K562 (cell line): ENCODE measurements around the gene SLC32A1. TPM values are rescaled to one million over a fixed set of nuclear protein-coding genes. Genes with fewer than 3 reads are reported as not detected.

ENCODE experiments used
- ATAC-seq: fragments of 200-7000 bp; cut with Tn5 transposase; 3 replicates; pipeline ENCODE4 v1.9.1; 2020; ENCODE audit warnings: moderate library complexity
- BruUV-seq: library from RNA; stranded (reverse); fragments of 400-500 nt; replicated peaks from 2 replicates; lab custom pipeline; 2021; lab: Mats Ljungman, UMichigan
- CTCF ChIA-PET: fragments of 300-600 bp; formaldehyde crosslinking; extraction: SDS; loops from one replicate; lab custom pipeline; 2021; ENCODE audit warnings: low intra/inter-chr PET ratio; lab: Yijun Ruan, JAX
- POLR2A ChIA-PET: fragments of 300-600, 350-650 bp; sonication (Branson Sonifier 250); formaldehyde crosslinking; extraction: SDS; loops from one replicate; lab custom pipeline; 2021; ENCODE audit warnings: antibody characterized with exemption, inconsistent platforms; lab: Yijun Ruan, JAX
- DNase-seq, 4 experiments: peaks; one replicate each; pipeline versions ENCODE4 v3.0.0 to v3.0.0-alpha.2; 2011 to 2018; ENCODE audit warnings: low spot score in 3 of 4, mixed read lengths in 3 of 4; ENCODE audit errors: extremely low read depth in 1 of 4
- FAIRE-seq: peaks from 2 replicates; lab custom pipeline; 2011; peaks lifted over from hg19 to GRCh38; lab: Jason Lieb, UNC
- H2AFZ ChIP-seq: 2 replicates; pipeline ENCODE4 v1.6.0; 2011; ENCODE audit warnings: low read depth, low read length, control low read depth, inconsistent platforms
- H3K27ac ChIP-seq: fragments of 200-600 bp; 3 replicates; pipeline ENCODE4 v1.8.0; 2011; ENCODE audit warnings: low read depth, mild to moderate bottlenecking, control low read depth, inconsistent platforms, low read length, moderate library complexity, mixed read lengths; ENCODE audit errors: extremely low read depth
- H3K27me3 ChIP-seq, 2 experiments: fragments of 300-600 bp in 1 of 2; 2 replicates in 1 of 2; 3 replicates in 1 of 2; pipeline versions ENCODE4 v1.6.0 to v1.8.0; 2011; ENCODE audit warnings: inconsistent platforms in 2 of 2, low read length in 2 of 2, mild to moderate bottlenecking in 1 of 2, mixed read lengths in 1 of 2, moderate library complexity in 1 of 2; ENCODE audit not compliant: control insufficient read depth in 2 of 2, insufficient read depth in 2 of 2
- H3K36me3 ChIP-seq: fragments of 300-600 bp; 3 replicates; pipeline ENCODE4 v1.8.0; 2011; ENCODE audit warnings: mild to moderate bottlenecking, low read length, inconsistent platforms; ENCODE audit not compliant: control insufficient read depth, insufficient read depth
- H3K4me1 ChIP-seq, 2 experiments: fragments of 200-600 bp in 1 of 2; replicated peaks in 1 of 2; 2 replicates in 1 of 2; 3 replicates in 1 of 2; pipeline versions ENCODE4 v1.5.1 to v1.8.0; 2011; ENCODE audit warnings: inconsistent platforms in 2 of 2, low read length in 2 of 2, mild to moderate bottlenecking in 1 of 2, mixed read lengths in 1 of 2, moderate library complexity in 1 of 2; ENCODE audit not compliant: control insufficient read depth in 2 of 2, insufficient read depth in 2 of 2
- H3K4me2 ChIP-seq: 2 replicates; pipeline ENCODE4 v1.6.1; 2011; ENCODE audit warnings: low read length, control low read depth, inconsistent platforms, mixed read lengths; ENCODE audit not compliant: insufficient read depth
- H3K4me3 ChIP-seq: fragments of 200-600 bp; sonication (generic), shearing (Covaris generic); 2 replicates; pipeline ENCODE4 v1.5.1; 2016; ENCODE audit warnings: control low read depth, inconsistent platforms
- H3K79me2 ChIP-seq: fragments of 200-600 bp; 3 replicates; pipeline ENCODE4 v1.8.0; 2011; ENCODE audit warnings: low read length, inconsistent platforms; ENCODE audit not compliant: control insufficient read depth, insufficient read depth
- H3K9ac ChIP-seq, 2 experiments: 2 replicates each; pipeline versions ENCODE4 v1.6.0 to v1.6.1; 2011; ENCODE audit warnings: low read depth in 2 of 2, low read length in 2 of 2, control low read depth in 1 of 2, inconsistent platforms in 1 of 2, mild to moderate bottlenecking in 1 of 2, mixed read lengths in 1 of 2; ENCODE audit not compliant: insufficient read depth in 1 of 2
- H3K9me1 ChIP-seq: one replicate; pipeline ENCODE4 v1.6.0; 2011; ENCODE audit warnings: inconsistent platforms, mild to moderate bottlenecking, low read length, moderate library complexity; ENCODE audit not compliant: control insufficient read depth, insufficient read depth
- H3K9me3 ChIP-seq: replicated peaks from 2 replicates; pipeline ENCODE4 v1.5.1; 2011; ENCODE audit warnings: low read depth, low read length, inconsistent platforms; ENCODE audit not compliant: control insufficient read depth, insufficient read depth
- H4K20me1 ChIP-seq: replicated peaks from 2 replicates; pipeline ENCODE4 v1.6.1; 2011; ENCODE audit warnings: low read length, inconsistent platforms, mixed read lengths; ENCODE audit not compliant: control insufficient read depth, insufficient read depth
- CEBPZ ChIP-seq: fragments of 150-350 bp; IDR thresholded peaks from 2 replicates; pipeline ENCODE4 v1.6.1; 2014; ENCODE audit warnings: low read depth, mild to moderate bottlenecking, low read length, borderline replicate concordance
- CTCF ChIP-seq, 3 experiments: IDR thresholded peaks in 2 of 3; conservative IDR thresholded peaks in 1 of 3; 2 replicates each; pipeline ENCODE4 v1.5.1; 2011 to 2012; ENCODE audit warnings: low read length in 3 of 3, mild to moderate bottlenecking in 3 of 3, control low read depth in 2 of 3, improper control_type of control experiment in 1 of 3, inconsistent platforms in 1 of 3, low read depth in 1 of 3, mixed read lengths in 1 of 3, moderate library complexity in 1 of 3; ENCODE audit not compliant: insufficient read depth in 2 of 3
- FOXP1 ChIP-seq: sonication (generic); formaldehyde crosslinking; IDR thresholded peaks from 2 replicates; pipeline ENCODE4 v1.8.0; 2022; ENCODE audit warnings: mild to moderate bottlenecking, missing genetic modification reagents
- MAFF ChIP-seq: IDR thresholded peaks from 2 replicates; pipeline ENCODE4 v1.6.1; 2012; ENCODE audit warnings: low read length, improper control_type of control experiment
- MCM2 ChIP-seq: fragments of 450-650 bp; IDR thresholded peaks from 2 replicates; pipeline ENCODE4 v1.6.1; 2017; ENCODE audit warnings: low read depth, mild to moderate bottlenecking
- PHF8 ChIP-seq: fragments of 200-600 bp; sonication (generic); IDR thresholded peaks from 2 replicates; pipeline ENCODE4 v1.6.1; 2012; ENCODE audit warnings: mixed run types, mild to moderate bottlenecking, inconsistent platforms, low read length, moderate library complexity, borderline replicate concordance
- PHTF2 ChIP-seq: fragments of 250-450 bp; sonication (Bioruptor Pico); IDR thresholded peaks from 2 replicates; pipeline ENCODE4 v1.5.0; 2021; ENCODE audit warnings: mild to moderate bottlenecking
- RBM15 ChIP-seq: fragments of 200-400 bp; formaldehyde crosslinking; IDR thresholded peaks from 2 replicates; pipeline ENCODE4 v1.6.1; 2018; ENCODE audit warnings: mild to moderate bottlenecking, low read length, moderate library complexity; ENCODE audit not compliant: insufficient read depth
- ZNF445 ChIP-seq: fragments of 250-450 bp; sonication (Bioruptor Pico); IDR thresholded peaks from 2 replicates; pipeline ENCODE4 v1.4.0; 2020; ENCODE audit warnings: low read depth, mild to moderate bottlenecking, moderate library complexity
- ZNF77 ChIP-seq: fragments of 250-450 bp; sonication (Bioruptor Pico); IDR thresholded peaks from 2 replicates; pipeline ENCODE4 v1.5.0; 2020
- WGBS: fragments of 100-300 bp; shearing (Covaris generic); methylation state at CpG from one replicate; pipeline ENCODE4 v1.1.6; 2016; ENCODE audit warnings: low coverage, mixed read lengths; ENCODE audit not compliant: insufficient coverage; ENCODE audit errors: missing lambda C conversion rate; 5-methylcytosine and 5-hydroxymethylcytosine counted together
- in situ Hi-C: fragments of 300-500 bp; cut with MboI; formaldehyde crosslinking; loops from 4 replicates; pipeline ENCODE4 v1.15.0; 2018; ENCODE audit warnings: inconsistent platforms, mixed read lengths
- intact Hi-C: fragments of 100-400 bp; cut with micrococcal nuclease; formaldehyde crosslinking; loops from 2 replicates; pipeline ENCODE4 v1.14.2; 2022
- polyA plus RNA-seq, 8 experiments: library from polyadenylated mRNA; depleted of rRNA in 4 of 8; stranded (reverse) in 5 of 8; unstranded in 3 of 8; fragments of >200 nt; fragmentation: Nextera tagmentation in 2 of 8; fragmentation: Illumina TruSeq in 1 of 8; extraction: Ambion mirVana in 2 of 8; extraction: Trizol in 1 of 8; gene quantifications; 2 replicates each; pipeline versions ENCODE4 v1.2.1 to v1.2.3, GENCODE V29; 2011 to 2014; ENCODE audit warnings: inconsistent platforms in 1 of 8, missing spikeins in 1 of 8
- total RNA-seq, 7 experiments: library from RNA; depleted of rRNA in 6 of 7; stranded (reverse); fragments of >200 nt in 6 of 7; fragmentation: Illumina TruSeq in 2 of 7; extraction: Trizol in 2 of 7; gene quantifications; 2 replicates each; pipeline versions ENCODE4 v1.2.1 to v1.2.3, GENCODE V29; 2011 to 2021; ENCODE audit warnings: low replicate concordance in 1 of 7
- TF ChIP-seq, protein P1 (sequence below): fragments of 250-450 bp; sonication (Bioruptor Pico); IDR thresholded peaks from 2 replicates; pipeline ENCODE4 v1.5.0; 2021; ENCODE audit warnings: mild to moderate bottlenecking, borderline replicate concordance

The SLC32A1 gene
- total and polyA plus RNA-seq, 9 of the 15 experiments (the other 6 are each of a cell fraction or from before 2014, with no cell fraction given): not detected

GRCh38 chr20:38697306-38697705 lies 27.0 kb upstream of the SLC32A1 start:
- intact Hi-C loops (no loop called here), in situ Hi-C loops (no loop called here)
- no peak overlapping the region for H3K27ac ChIP-seq
- H2AFZ ChIP-seq: no peak overlapping the region
- POLR2A ChIA-PET: interaction anchor here (0.9 kb wide), 1 partner anchor 17 kb away, joined by 3 read pairs; no protein-coding TSS in a partner anchor
- no peak overlapping the region for H3K9ac ChIP-seq
- peaks cover 2% of the 10 kb centered on the region for H3K9me1 ChIP-seq
- CTCF ChIA-PET: no interaction called here
- H3K4me2 ChIP-seq: no peak overlapping the region
- DNase-seq (no peak), ATAC-seq (no peak), FAIRE-seq (no peak)
- H3K9me3 ChIP-seq: no peaks in the 10 kb centered on the region
- no peaks in the 10 kb centered on the region for H3K36me3 ChIP-seq
- 5% methylated on average over 9 of the region's 9 CpGs for WGBS
- no TSS peak for BruUV-seq
- no peak overlapping the region for H3K4me3 ChIP-seq
- H3K27me3 ChIP-seq: peaks cover 52 to 62% of the 10 kb centered on the region in 2 experiments
- peaks cover 20% of the 10 kb centered on the region for H4K20me1 ChIP-seq
- H3K79me2 ChIP-seq: no peaks in the 10 kb centered on the region
- peaks cover 7 to 12% of the 10 kb centered on the region in 2 experiments; a peak in 4 of 5 replicates for H3K4me1 ChIP-seq
- TF ChIP-seq, protein P1, sequence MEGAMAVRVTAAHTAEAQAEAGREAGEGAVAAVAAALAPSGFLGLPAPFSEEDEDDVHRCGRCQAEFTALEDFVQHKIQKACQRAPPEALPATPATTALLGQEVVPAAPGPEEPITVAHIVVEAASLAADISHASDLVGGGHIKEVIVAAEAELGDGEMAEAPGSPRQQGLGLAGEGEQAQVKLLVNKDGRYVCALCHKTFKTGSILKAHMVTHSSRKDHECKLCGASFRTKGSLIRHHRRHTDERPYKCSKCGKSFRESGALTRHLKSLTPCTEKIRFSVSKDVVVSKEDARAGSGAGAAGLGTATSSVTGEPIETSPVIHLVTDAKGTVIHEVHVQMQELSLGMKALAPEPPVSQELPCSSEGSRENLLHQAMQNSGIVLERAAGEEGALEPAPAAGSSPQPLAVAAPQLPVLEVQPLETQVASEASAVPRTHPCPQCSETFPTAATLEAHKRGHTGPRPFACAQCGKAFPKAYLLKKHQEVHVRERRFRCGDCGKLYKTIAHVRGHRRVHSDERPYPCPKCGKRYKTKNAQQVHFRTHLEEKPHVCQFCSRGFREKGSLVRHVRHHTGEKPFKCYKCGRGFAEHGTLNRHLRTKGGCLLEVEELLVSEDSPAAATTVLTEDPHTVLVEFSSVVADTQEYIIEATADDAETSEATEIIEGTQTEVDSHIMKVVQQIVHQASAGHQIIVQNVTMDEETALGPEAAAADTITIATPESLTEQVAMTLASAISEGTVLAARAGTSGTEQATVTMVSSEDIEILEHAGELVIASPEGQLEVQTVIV: no peak
- TF ChIP-seq FOXP1 (CRISPR knock-in tag) (no peak), CEBPZ (no peak), CTCF (IDR thresholded peaks at IDR 0.05 in 2 of 3, conservative IDR thresholded peaks at IDR 0.05 in 1 of 3; ENCODE audit: insufficient read depth in 2 of 3, low read depth in 1 of 3, low read length in 3 of 3) (no peak), PHF8 (no peak), MCM2 (no peak), MAFF (no peak), PHTF2 (CRISPR knock-in tag) (no peak), ZNF77 (CRISPR knock-in tag) (no peak), ZNF445 (CRISPR knock-in tag) (no peak), RBM15 (no peak)
